Mesothelial cell of epicardium (in vitro differentiated cells): ENCODE results near the gene SMAD6. TPM values are rescaled to one million over a fixed set of nuclear protein-coding genes. Genes with fewer than 3 reads are reported as not detected.

Experiments used
- DNase-seq, 2 experiments: peaks; one replicate each; pipeline ENCODE4 v3.0.0; 2021; ENCODE audit warnings: low spot score in 2 of 2; ENCODE audit not compliant: unreplicated experiment in 2 of 2
- H3K27ac Mint-ChIP-seq: 2 replicates; pipeline ENCODE4 v1.8.0; 2021; ENCODE audit warnings: mixed read lengths
- H3K27me3 Mint-ChIP-seq: 2 replicates; pipeline ENCODE4 v1.8.0; 2021; ENCODE audit warnings: low read depth, mixed read lengths
- H3K36me3 Mint-ChIP-seq: 2 replicates; pipeline ENCODE4 v1.8.0; 2021; ENCODE audit warnings: mixed read lengths
- H3K4me1 Mint-ChIP-seq: 2 replicates; pipeline ENCODE4 v1.8.0; 2021; ENCODE audit warnings: mixed read lengths
- H3K4me3 Mint-ChIP-seq: 2 replicates; pipeline ENCODE4 v1.8.0; 2021; ENCODE audit warnings: mild to moderate bottlenecking, moderate library complexity, mixed read lengths
- H3K9me3 Mint-ChIP-seq: 2 replicates; pipeline ENCODE4 v1.8.0; 2021; ENCODE audit warnings: mixed read lengths
- CTCF ChIP-seq: fragments of 200-600 bp; sonication (generic); IDR thresholded peaks from one replicate; pipeline ENCODE4 v1.5.0; 2021; ENCODE audit warnings: antibody characterized with exemption; ENCODE audit not compliant: unreplicated experiment
- total RNA-seq: library from RNA; stranded (reverse); gene quantifications from 3 replicates; pipeline ENCODE4 v1.2.1, GENCODE V29; 2021

The SMAD6 gene
- total RNA-seq, 1 donor from 2014 or later, result 176 TPM

- no peak for DNase-seq
These were observed 87.3 kb downstream of the SMAD6 start for GRCh38 chr15:66789029-66790025.

GRCh38 chr15:66795851-66796250 lies 93.8 kb downstream of the SMAD6 start:
- no peak for DNase-seq
- Mint-ChIP-seq H3K27me3 (no peaks in the 10 kb centered on the region), H3K4me3 (no peak overlapping the region), H3K36me3 (no peaks in the 10 kb centered on the region), H3K9me3 (no peaks in the 10 kb centered on the region), H3K27ac (no peak overlapping the region), H3K4me1 (peaks cover 27% of the 10 kb centered on the region)
- no peak for TF ChIP-seq CTCF

More at GRCh38 chr15:66789029-66790025, 87.3 kb downstream of the SMAD6 start:
- H3K36me3 Mint-ChIP-seq, result peaks cover 4% of the 10 kb centered on the region
- H3K4me3 Mint-ChIP-seq, result no peak overlapping the region
- H3K4me1 Mint-ChIP-seq, result peaks cover 35% of the 10 kb centered on the region
- no peaks in the 10 kb centered on the region for H3K9me3 Mint-ChIP-seq
- TF ChIP-seq CTCF, result no peak
- no peaks in the 10 kb centered on the region for H3K27me3 Mint-ChIP-seq
- peak overlapping the region; percentile 79 for H3K27ac Mint-ChIP-seq

- H3K27me3 Mint-ChIP-seq, result no peaks in the 10 kb centered on the region
- no peak overlapping the region for H3K27ac Mint-ChIP-seq
- TF ChIP-seq CTCF, result no peak
- no peaks in the 10 kb centered on the region for H3K36me3 Mint-ChIP-seq
- no peaks in the 10 kb centered on the region for H3K9me3 Mint-ChIP-seq
- no peak overlapping the region for H3K4me3 Mint-ChIP-seq
- peaks cover 32% of the 10 kb centered on the region for H3K4me1 Mint-ChIP-seq
- no peak for DNase-seq
These were observed 94.3 kb downstream of the SMAD6 start for GRCh38 chr15:66796343-66796742.

DNA sequence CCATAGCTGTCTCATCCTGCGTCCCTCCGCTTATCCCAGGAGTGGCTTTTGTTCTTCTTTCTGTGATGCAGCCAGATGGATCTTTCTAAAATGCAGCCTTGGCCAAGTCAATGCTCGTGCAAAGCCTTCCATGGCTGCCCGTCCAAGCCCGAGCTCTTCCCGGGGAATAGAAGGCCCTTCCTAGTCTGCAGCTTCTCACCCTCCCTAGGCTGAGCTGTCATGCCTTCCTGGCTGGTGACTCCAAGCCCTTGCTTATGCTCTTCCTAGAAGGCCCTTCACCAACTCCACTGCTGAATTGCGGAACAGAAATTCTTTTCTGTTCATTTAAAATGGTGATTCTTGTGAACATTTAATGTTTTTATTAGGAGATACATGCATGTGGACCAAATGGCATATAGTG lies 95.9 kb downstream of the SMAD6 start:
- H3K27ac Mint-ChIP-seq, result peak overlapping the region; percentile 76
- no peak for DNase-seq
- no peak overlapping the region for H3K4me3 Mint-ChIP-seq
- H3K36me3 Mint-ChIP-seq, result no peaks in the 10 kb centered on the region
- H3K27me3 Mint-ChIP-seq, result no peaks in the 10 kb centered on the region
- no peak for TF ChIP-seq CTCF
- H3K4me1 Mint-ChIP-seq, result peaks cover 44% of the 10 kb centered on the region
- H3K9me3 Mint-ChIP-seq, result no peaks in the 10 kb centered on the region

DNA sequence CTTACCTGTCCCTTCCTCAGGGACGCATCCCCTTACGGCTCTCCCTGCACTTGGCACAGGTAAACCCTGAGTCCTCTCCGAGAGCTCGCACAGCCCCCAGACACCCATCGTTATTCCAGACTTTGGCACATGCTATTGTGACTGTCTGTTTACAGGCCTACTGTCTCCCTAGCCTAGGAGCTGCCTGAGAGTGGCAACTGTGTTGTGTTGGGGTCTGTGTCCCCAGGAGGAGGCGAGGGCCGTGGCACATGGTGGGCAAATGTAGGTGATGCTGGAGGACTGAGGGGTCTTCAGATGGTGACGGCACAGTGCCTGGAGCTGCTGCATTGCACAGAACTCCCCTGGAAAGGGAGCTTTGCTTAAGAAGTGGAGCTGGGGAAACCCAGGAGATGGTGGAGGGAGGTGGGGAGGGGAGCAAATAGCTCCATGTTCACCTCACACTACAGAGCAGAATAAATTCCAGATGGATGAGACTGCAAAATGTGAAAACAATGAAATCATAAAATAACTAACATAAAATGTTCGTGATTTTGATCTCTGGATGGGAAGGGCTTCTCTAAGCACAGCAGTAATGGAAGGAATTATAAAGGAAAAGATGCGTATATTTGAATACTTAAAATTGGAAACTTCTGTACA lies 96.5 kb downstream of the SMAD6 start:
- TF ChIP-seq CTCF, result no peak
- Mint-ChIP-seq H3K36me3 (no peaks in the 10 kb centered on the region), H3K4me3 (no peak overlapping the region), H3K4me1 (peaks cover 50% of the 10 kb centered on the region), H3K27me3 (no peaks in the 10 kb centered on the region), H3K27ac (peak overlapping the region; percentile 76), H3K9me3 (no peaks in the 10 kb centered on the region)
- DNase-seq, result no peak
